ENCODE results near the gene ANXA10. TPM values are rescaled to one million over a fixed set of nuclear protein-coding genes. Genes with fewer than 3 reads are reported as not detected.

ANXA10 gene
- total RNA-seq, 1 experiment from 2014 or later = not detected

DNA sequence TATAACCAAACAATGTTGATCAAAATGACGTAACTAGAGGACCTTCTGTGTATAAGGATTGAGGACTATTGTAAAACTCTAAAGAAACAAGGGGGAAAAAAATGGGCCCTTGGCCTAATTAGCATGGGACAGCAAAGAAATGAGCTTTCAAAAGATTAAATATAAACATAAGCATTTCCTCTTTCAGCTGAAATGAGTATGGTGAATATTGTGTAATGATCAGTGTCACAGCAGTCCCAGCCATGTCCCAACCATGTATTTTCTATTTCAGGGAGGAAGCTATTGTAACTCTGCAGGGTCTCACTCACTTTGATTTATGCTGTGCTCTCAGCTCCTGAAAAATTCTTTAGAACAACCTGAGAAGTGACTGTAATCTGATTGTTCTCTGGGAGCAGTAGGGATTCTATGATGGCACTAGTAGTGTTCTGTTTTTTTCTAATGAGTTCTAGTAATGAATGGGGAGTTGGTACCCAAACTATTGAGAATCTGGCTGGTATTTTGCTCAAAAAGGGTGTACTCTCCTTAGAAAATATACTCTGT, 25.8 kb downstream of the ANXA10 start:
- no peaks in the 10 kb centered on the region for H3K9me3 ChIP-seq (ENCODE audit: control insufficient read depth, insufficient read depth, low read depth, low read length)
- no peak for TF ChIP-seq REST (IDR thresholded peaks at IDR 0.05; ENCODE audit: insufficient read depth in 1 of 2, low read depth in 2 of 2, low read length in 1 of 2)
- TF ChIP-seq TCF7L2 (IDR thresholded peaks at IDR 0.05; ENCODE audit: low read depth, low read length) = no peak
- TF ChIP-seq CTCF (IDR thresholded peaks at IDR 0.05) = no peak
- no peak for TF ChIP-seq POLR2AphosphoS5 (IDR thresholded peaks at IDR 0.05; ENCODE audit: low read depth, low read length)
- TF ChIP-seq SIN3A (IDR thresholded peaks at IDR 0.05; ENCODE audit: borderline replicate concordance, insufficient read depth, low read depth, low read length) = no peak
- no peaks in the 10 kb centered on the region for H3K4me1 ChIP-seq (ENCODE audit: control insufficient read depth, insufficient read depth, low read length)
- ATAC-seq = no peak
- ChIA-PET CTCF (no interaction called here), POLR2A (no interaction called here)
- BruUV-seq (replicated peaks) = no TSS peak
- DNase-seq (ENCODE audit: low read depth, low spot score) = no peak
- no peaks in the 10 kb centered on the region for H3K36me3 ChIP-seq (ENCODE audit: control insufficient read depth, insufficient read depth, low read length)
- H3K27ac ChIP-seq (ENCODE audit: low read length) = no peak overlapping the region
- intact Hi-C loops (cut with micrococcal nuclease; ENCODE audit: unreplicated experiment) = no loop called here
- H3K4me3 ChIP-seq (ENCODE audit: low read depth in 2 of 2, low read length in 2 of 2) = no peak overlapping the region
- no peaks in the 10 kb centered on the region for H3K27me3 ChIP-seq (ENCODE audit: control insufficient read depth, insufficient read depth, low read length)
- in situ Hi-C loops (cut with HindIII; ENCODE audit: low pct_unique_long_range_greater_than_20kb, low sequenced_read_pairs) = no loop called here

DNA sequence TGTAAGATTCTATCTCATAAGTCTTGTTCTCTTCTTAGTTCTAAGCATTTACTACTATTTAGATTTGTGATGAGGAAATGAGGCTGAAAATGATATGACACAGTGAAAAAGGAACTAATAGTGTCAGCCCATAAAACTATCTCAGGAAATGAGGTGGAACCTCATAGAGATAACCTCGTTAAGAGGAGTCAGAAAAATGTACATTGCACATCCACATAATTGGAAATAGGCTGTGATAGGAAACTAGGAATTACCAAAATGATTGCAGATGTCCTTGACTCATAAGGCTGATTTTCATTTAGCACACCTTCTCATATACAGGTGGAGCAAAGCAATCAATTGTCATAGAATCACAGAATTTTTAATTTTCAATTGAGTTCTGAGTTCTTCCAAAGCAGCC, 26.8 kb downstream of the ANXA10 start:
- no peaks in the 10 kb centered on the region for H3K36me3 ChIP-seq (ENCODE audit: control insufficient read depth, insufficient read depth, low read length)
- TF ChIP-seq REST (IDR thresholded peaks at IDR 0.05; ENCODE audit: insufficient read depth in 1 of 2, low read depth in 2 of 2, low read length in 1 of 2) (no peak), POLR2AphosphoS5 (IDR thresholded peaks at IDR 0.05; ENCODE audit: low read depth, low read length) (no peak), SIN3A (IDR thresholded peaks at IDR 0.05; ENCODE audit: borderline replicate concordance, insufficient read depth, low read depth, low read length) (no peak), CTCF (IDR thresholded peaks at IDR 0.05) (no peak), TCF7L2 (IDR thresholded peaks at IDR 0.05; ENCODE audit: low read depth, low read length) (no peak)
- no peak for DNase-seq (ENCODE audit: low read depth, low spot score)
- CTCF ChIA-PET = no interaction called here
- in situ Hi-C loops (cut with HindIII; ENCODE audit: low pct_unique_long_range_greater_than_20kb, low sequenced_read_pairs) = no loop called here
- H3K27ac ChIP-seq (ENCODE audit: low read length) = no peak overlapping the region
- POLR2A ChIA-PET = no interaction called here
- BruUV-seq (replicated peaks) = no TSS peak
- H3K4me1 ChIP-seq (ENCODE audit: control insufficient read depth, insufficient read depth, low read length) = no peaks in the 10 kb centered on the region
- no peak overlapping the region for H3K4me3 ChIP-seq (ENCODE audit: low read depth in 2 of 2, low read length in 2 of 2)
- no peaks in the 10 kb centered on the region for H3K27me3 ChIP-seq (ENCODE audit: control insufficient read depth, insufficient read depth, low read length)
- ATAC-seq = no peak
- intact Hi-C loops (cut with micrococcal nuclease; ENCODE audit: unreplicated experiment) = no loop called here
- H3K9me3 ChIP-seq (ENCODE audit: control insufficient read depth, insufficient read depth, low read depth, low read length) = no peaks in the 10 kb centered on the region
